Measurements from ENCODE around the gene THBS4. TPM values are rescaled to one million over a fixed set of nuclear protein-coding genes. Genes with fewer than 3 reads are reported as not detected.
A peak's percentile ranks its signal among the peaks of the same experiment; 100 is the strongest.

The THBS4 gene
- total RNA-seq, 1 donor: 0.36 TPM

DNA sequence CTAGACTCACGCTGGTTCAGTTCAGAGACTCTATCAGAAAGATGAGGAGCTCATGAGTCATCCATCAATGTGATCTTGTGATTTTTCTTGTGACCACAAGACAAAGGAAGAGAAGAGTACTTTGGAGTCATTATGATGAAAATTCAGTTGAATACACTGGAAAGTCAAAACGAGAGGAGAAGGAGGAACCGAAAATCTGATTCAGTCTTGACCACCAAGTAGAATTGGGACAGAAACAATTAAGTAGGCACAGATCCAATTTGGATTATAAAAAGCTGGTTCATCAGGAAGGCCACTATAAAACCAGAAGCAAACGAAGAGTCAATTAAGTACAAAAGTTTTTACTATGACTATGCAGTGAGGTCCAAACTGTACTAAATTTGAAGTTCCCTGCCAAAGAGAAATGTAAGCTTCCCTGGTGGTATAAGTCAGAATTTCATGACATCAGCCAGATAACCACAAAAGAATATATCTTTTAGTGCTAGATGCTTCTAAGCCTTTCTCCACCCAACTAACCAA lies 90.9 kb downstream of the THBS4 start:
- H3K4me2 ChIP-seq (ENCODE audit: insufficient read depth, low read length): peak overlapping the region; percentile 51
- peak overlapping the region; percentile 7 for H2AFZ ChIP-seq (ENCODE audit: low read length)
- no peaks in the 10 kb centered on the region for H3K79me2 ChIP-seq (ENCODE audit: insufficient read depth, low read length)
- H3K4me1 ChIP-seq (ENCODE audit: insufficient read depth, low read length): peaks cover 24% of the 10 kb centered on the region
- H3K27ac ChIP-seq (ENCODE audit: low read depth, low read length): peak overlapping the region; percentile 77
- H3K9me3 ChIP-seq (ENCODE audit: low read depth, low read length): no peaks in the 10 kb centered on the region
- no peaks in the 10 kb centered on the region for H3K36me3 ChIP-seq (ENCODE audit: insufficient read depth, low read length)
- no peaks in the 10 kb centered on the region for H4K20me1 ChIP-seq (ENCODE audit: insufficient read depth, low read length)
- TF ChIP-seq, protein P1, sequence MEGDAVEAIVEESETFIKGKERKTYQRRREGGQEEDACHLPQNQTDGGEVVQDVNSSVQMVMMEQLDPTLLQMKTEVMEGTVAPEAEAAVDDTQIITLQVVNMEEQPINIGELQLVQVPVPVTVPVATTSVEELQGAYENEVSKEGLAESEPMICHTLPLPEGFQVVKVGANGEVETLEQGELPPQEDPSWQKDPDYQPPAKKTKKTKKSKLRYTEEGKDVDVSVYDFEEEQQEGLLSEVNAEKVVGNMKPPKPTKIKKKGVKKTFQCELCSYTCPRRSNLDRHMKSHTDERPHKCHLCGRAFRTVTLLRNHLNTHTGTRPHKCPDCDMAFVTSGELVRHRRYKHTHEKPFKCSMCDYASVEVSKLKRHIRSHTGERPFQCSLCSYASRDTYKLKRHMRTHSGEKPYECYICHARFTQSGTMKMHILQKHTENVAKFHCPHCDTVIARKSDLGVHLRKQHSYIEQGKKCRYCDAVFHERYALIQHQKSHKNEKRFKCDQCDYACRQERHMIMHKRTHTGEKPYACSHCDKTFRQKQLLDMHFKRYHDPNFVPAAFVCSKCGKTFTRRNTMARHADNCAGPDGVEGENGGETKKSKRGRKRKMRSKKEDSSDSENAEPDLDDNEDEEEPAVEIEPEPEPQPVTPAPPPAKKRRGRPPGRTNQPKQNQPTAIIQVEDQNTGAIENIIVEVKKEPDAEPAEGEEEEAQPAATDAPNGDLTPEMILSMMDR (IDR thresholded peaks at IDR 0.05; ENCODE audit: extremely low read depth, low read depth, low read length): no peak
- H3K4me3 ChIP-seq (ENCODE audit: insufficient read depth, low read length): peak overlapping the region; percentile 27
- DNase-seq (ENCODE audit: insufficient read length, low spot score, missing footprints): peak; percentile 78
- no peaks in the 10 kb centered on the region for H3K27me3 ChIP-seq (ENCODE audit: insufficient read depth, low read length)

GRCh38 chr5:80127116-80127552 lies 92.0 kb downstream of the THBS4 start:
- Histone ChIP-seq H3K27me3 (ENCODE audit: insufficient read depth, low read length) (no peaks in the 10 kb centered on the region), H3K27ac (ENCODE audit: low read depth, low read length) (peak overlapping the region; percentile 77), H3K79me2 (ENCODE audit: insufficient read depth, low read length) (no peaks in the 10 kb centered on the region), H3K4me2 (ENCODE audit: insufficient read depth, low read length) (no peak overlapping the region), H2AFZ (ENCODE audit: low read length) (no peak overlapping the region), H4K20me1 (ENCODE audit: insufficient read depth, low read length) (no peaks in the 10 kb centered on the region), H3K4me3 (ENCODE audit: insufficient read depth, low read length) (no peak overlapping the region), H3K36me3 (ENCODE audit: insufficient read depth, low read length) (no peaks in the 10 kb centered on the region), H3K4me1 (ENCODE audit: insufficient read depth, low read length) (peaks cover 24% of the 10 kb centered on the region), H3K9me3 (ENCODE audit: low read depth, low read length) (no peaks in the 10 kb centered on the region)
- DNase-seq (ENCODE audit: insufficient read length, low spot score, missing footprints): no peak
- TF ChIP-seq, protein P1 (IDR thresholded peaks at IDR 0.05; ENCODE audit: extremely low read depth, low read depth, low read length): no peak

- H3K9me3 ChIP-seq (ENCODE audit: low read depth, low read length): no peaks in the 10 kb centered on the region
- TF ChIP-seq, protein P1 (IDR thresholded peaks at IDR 0.05; ENCODE audit: extremely low read depth, low read depth, low read length): no peak
- DNase-seq (ENCODE audit: insufficient read length, low spot score, missing footprints): no peak
- no peak overlapping the region for H3K4me3 ChIP-seq (ENCODE audit: insufficient read depth, low read length)
- no peaks in the 10 kb centered on the region for H3K27me3 ChIP-seq (ENCODE audit: insufficient read depth, low read length)
- H4K20me1 ChIP-seq (ENCODE audit: insufficient read depth, low read length): no peaks in the 10 kb centered on the region
- peaks cover 24% of the 10 kb centered on the region for H3K4me1 ChIP-seq (ENCODE audit: insufficient read depth, low read length)
- H2AFZ ChIP-seq (ENCODE audit: low read length): no peak overlapping the region
- H3K36me3 ChIP-seq (ENCODE audit: insufficient read depth, low read length): no peaks in the 10 kb centered on the region
- no peak overlapping the region for H3K27ac ChIP-seq (ENCODE audit: low read depth, low read length)
- no peaks in the 10 kb centered on the region for H3K79me2 ChIP-seq (ENCODE audit: insufficient read depth, low read length)
- no peak overlapping the region for H3K4me2 ChIP-seq (ENCODE audit: insufficient read depth, low read length)
Measured at GRCh38 chr5:80128141-80128540, 93.0 kb downstream of the THBS4 start.

DNA sequence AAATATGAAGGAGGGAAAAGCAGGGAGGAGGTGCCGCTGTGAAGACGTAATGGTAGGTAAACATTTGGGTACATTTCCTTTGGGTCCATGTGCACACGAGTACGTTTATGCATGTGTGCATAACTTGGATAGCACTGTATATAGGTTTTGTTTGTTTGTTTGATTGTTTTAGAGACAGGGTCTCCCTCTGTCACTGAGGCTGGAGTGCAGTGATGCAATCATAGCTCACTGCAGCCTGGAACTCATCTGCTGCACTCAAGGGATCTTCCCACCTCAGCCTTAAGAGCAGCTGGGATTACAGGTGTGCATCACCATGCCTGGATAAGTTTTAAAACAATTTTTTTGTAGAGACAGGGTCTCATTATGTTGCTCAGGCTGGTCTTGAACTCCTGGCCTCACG lies 94.0 kb downstream of the THBS4 start:
- TF ChIP-seq, protein P1 (IDR thresholded peaks at IDR 0.05; ENCODE audit: extremely low read depth, low read depth, low read length): no peak
- Histone ChIP-seq H3K9me3 (ENCODE audit: low read depth, low read length) (no peaks in the 10 kb centered on the region), H2AFZ (ENCODE audit: low read length) (no peak overlapping the region), H3K27me3 (ENCODE audit: insufficient read depth, low read length) (no peaks in the 10 kb centered on the region), H3K4me2 (ENCODE audit: insufficient read depth, low read length) (no peak overlapping the region), H3K36me3 (ENCODE audit: insufficient read depth, low read length) (no peaks in the 10 kb centered on the region), H3K27ac (ENCODE audit: low read depth, low read length) (no peak overlapping the region), H3K79me2 (ENCODE audit: insufficient read depth, low read length) (no peaks in the 10 kb centered on the region), H3K4me3 (ENCODE audit: insufficient read depth, low read length) (no peak overlapping the region), H3K4me1 (ENCODE audit: insufficient read depth, low read length) (peaks cover 24% of the 10 kb centered on the region), H4K20me1 (ENCODE audit: insufficient read depth, low read length) (no peaks in the 10 kb centered on the region)
- no peak for DNase-seq (ENCODE audit: insufficient read length, low spot score, missing footprints)

Small RNAs within 50 kb of the gene (small RNA-seq; reads per million reads assigned to genes)
- not detected for gene TRMT112P2

Other genes starting within 250 kb of the THBS4 start
- gene MTX3, start 44.1 kb upstream of the THBS4 start, total RNA-seq: 17.7 and 18.9 TPM in 2 replicates
- 94.3 and 96.3 TPM in 2 replicates for gene SERINC5, start 220.7 kb downstream of the THBS4 start, total RNA-seq

All from osteoblast (primary cell).